NCI-H82 (cell line): ENCODE data around the gene UST.
"Not testable (repeated sequence)": the region's sequence is repeated elsewhere in the genome, so short reads cannot be mapped to it uniquely, and the experiment has no call there.

Source experiments
- DNase-seq: peaks from one replicate; lab custom pipeline; 2025; lab: John Stamatoyannopoulos, UW

The UST gene

GRCh38 chr6:149039025-149039424 is 292.2 kb downstream of the UST start:
- DNase-seq, result not testable (repeated sequence)

GRCh38 chr6:149041953-149042352 is 295.1 kb downstream of the UST start:
- no peak for DNase-seq

GRCh38 chr6:149043476-149044130 is 296.8 kb downstream of the UST start:
- DNase-seq, result peak; percentile 37

- no peak for DNase-seq
These were observed 297.7 kb downstream of the UST start for GRCh38 chr6:149044528-149044927.

GRCh38 chr6:149045404-149045803 is 298.6 kb downstream of the UST start:
- peak; percentile 8 for DNase-seq

GRCh38 chr6:149046164-149046821 is 299.5 kb downstream of the UST start:
- DNase-seq, result peak; percentile 55

- no peak for DNase-seq
These were observed 300.0 kb downstream of the UST start for GRCh38 chr6:149046822-149047246.

- no peak for DNase-seq
These were observed 302.4 kb downstream of the UST start for GRCh38 chr6:149049230-149049629.

GRCh38 chr6:149050160-149050559 is 303.3 kb downstream of the UST start:
- DNase-seq, result no peak

GRCh38 chr6:149052350-149053106 is 305.7 kb downstream of the UST start:
- DNase-seq, result peak; percentile 9

GRCh38 chr6:149053848-149054558 is 307.2 kb downstream of the UST start:
- DNase-seq, result peak; percentile 92

GRCh38 chr6:149054559-149055194 is 307.8 kb downstream of the UST start:
- DNase-seq, result no peak

- no peak for DNase-seq
These were observed 308.5 kb downstream of the UST start for GRCh38 chr6:149055195-149055899.

GRCh38 chr6:149056777-149057463 is 310.1 kb downstream of the UST start:
- DNase-seq, result no peak

- DNase-seq, result no peak
These were observed 310.6 kb downstream of the UST start for GRCh38 chr6:149057464-149057840.

GRCh38 chr6:149059557-149059956 is 312.7 kb downstream of the UST start:
- no peak for DNase-seq

GRCh38 chr6:149060300-149060984 is 313.6 kb downstream of the UST start:
- DNase-seq, result no peak

- DNase-seq, result peak; percentile 10
These were observed 314.3 kb downstream of the UST start for GRCh38 chr6:149060985-149061760.

GRCh38 chr6:149061930-149062329 is 315.1 kb downstream of the UST start:
- DNase-seq, result no peak
